Mesendoderm (in vitro differentiated cells): ENCODE data around the gene TWSG1.

ENCODE experiments used
- DNase-seq: peaks from one replicate; pipeline ENCODE4 v3.0.0; 2013
- H2AK5ac ChIP-seq: 2 replicates; pipeline ENCODE4 v1.6.1; 2013; ENCODE audit warnings: low read length, inconsistent platforms
- H2BK120ac ChIP-seq: 2 replicates; pipeline ENCODE4 v1.6.1; 2013; ENCODE audit warnings: low read depth, mild to moderate bottlenecking, low read length, moderate library complexity, mixed read lengths
- H2BK15ac ChIP-seq: replicated peaks from 2 replicates; pipeline ENCODE4 v1.6.1; 2013; ENCODE audit warnings: low read depth, mild to moderate bottlenecking, moderate library complexity
- H2BK5ac ChIP-seq: 2 replicates; pipeline ENCODE4 v1.6.1; 2013; ENCODE audit warnings: low read length, inconsistent platforms
- H3K18ac ChIP-seq: 2 replicates; pipeline ENCODE4 v1.6.1; 2013; ENCODE audit warnings: mild to moderate bottlenecking, low read length, mixed read lengths
- H3K23ac ChIP-seq: one replicate; pipeline ENCODE4 v1.6.1; 2013; ENCODE audit warnings: low read length
- H3K27ac ChIP-seq: 2 replicates; pipeline ENCODE4 v1.5.1; 2013; ENCODE audit warnings: low read depth, mild to moderate bottlenecking, inconsistent platforms, low read length, moderate library complexity
- H3K27me3 ChIP-seq: 2 replicates; pipeline ENCODE4 v1.6.1; 2013; ENCODE audit warnings: low read length, control low read depth, mild to moderate bottlenecking, inconsistent platforms; ENCODE audit not compliant: insufficient read depth, poor library complexity
- H3K36me3 ChIP-seq: 2 replicates; pipeline ENCODE4 v1.6.1; 2013; ENCODE audit warnings: low read length, inconsistent platforms; ENCODE audit not compliant: control insufficient read depth, insufficient read depth
- H3K4ac ChIP-seq: one replicate; pipeline ENCODE4 v1.6.1; 2013; ENCODE audit warnings: low read depth, mild to moderate bottlenecking, low read length, moderate library complexity
- H3K4me1 ChIP-seq: 2 replicates; pipeline ENCODE4 v1.6.1; 2013; ENCODE audit warnings: low read depth, low read length, inconsistent platforms; ENCODE audit not compliant: control insufficient read depth
- H3K4me2 ChIP-seq: 2 replicates; pipeline ENCODE4 v1.6.1; 2013; ENCODE audit warnings: low read length
- H3K4me3 ChIP-seq: 2 replicates; pipeline ENCODE4 v1.5.1; 2013; ENCODE audit warnings: mild to moderate bottlenecking, low read length
- H3K56ac ChIP-seq: one replicate; pipeline ENCODE4 v1.6.1; 2013; ENCODE audit warnings: low read length
- H3K79me1 ChIP-seq: 2 replicates; pipeline ENCODE4 v1.6.1; 2013; ENCODE audit warnings: low read length, inconsistent platforms
- H3K79me2 ChIP-seq: 2 replicates; pipeline ENCODE4 v1.6.1; 2013; ENCODE audit warnings: mild to moderate bottlenecking, low read length; ENCODE audit not compliant: control insufficient read depth, insufficient read depth
- H3K9ac ChIP-seq: 2 replicates; pipeline ENCODE4 v1.6.1; 2013; ENCODE audit warnings: low read length, inconsistent platforms
- H4K5ac ChIP-seq: one replicate; pipeline ENCODE4 v1.6.1; 2013; ENCODE audit warnings: low read length
- H4K8ac ChIP-seq: one replicate; pipeline ENCODE4 v1.6.1; 2013; ENCODE audit warnings: low read depth, mild to moderate bottlenecking, control low read depth, low read length, moderate library complexity
- WGBS: extraction: QIAGEN DNeasy Blood & Tissue Kit; methylation state at CpG from one replicate; pipeline ENCODE4 v1.1.7; 2013; ENCODE audit warnings: low lambda C conversion rate, missing lambda C conversion rate; ENCODE audit not compliant: insufficient coverage; ENCODE audit errors: extremely low coverage; 5-methylcytosine and 5-hydroxymethylcytosine counted together

Gene TWSG1

GRCh38 chr18:9417073-9417851 lies 82.7 kb downstream of the TWSG1 start:
- Histone ChIP-seq H3K4me3 (no peak overlapping the region), H2AK5ac (no peak overlapping the region), H3K36me3 (no peaks in the 10 kb centered on the region), H4K8ac (peak overlapping the region; percentile 93), H3K18ac (no peak overlapping the region), H4K5ac (no peak overlapping the region), H2BK15ac (no peak overlapping the region), H3K79me2 (no peaks in the 10 kb centered on the region), H3K4ac (no peak overlapping the region), H3K4me1 (no peaks in the 10 kb centered on the region), H2BK5ac (no peak overlapping the region), H2BK120ac (no peak overlapping the region), H3K27ac (no peak overlapping the region), H3K27me3 (no peaks in the 10 kb centered on the region), H3K9ac (no peak overlapping the region), H3K4me2 (no peak overlapping the region), H3K56ac (no peak overlapping the region), H3K79me1 (no peaks in the 10 kb centered on the region), H3K23ac (no peak overlapping the region)
- DNase-seq, result no peak
- WGBS, result no CpG with 5 or more reads among the region's 18 CpGs

- H3K4me2 ChIP-seq, result no peak overlapping the region
- no peaks in the 10 kb centered on the region for H3K79me2 ChIP-seq
- H3K9ac ChIP-seq, result no peak overlapping the region
- no peak overlapping the region for H2BK120ac ChIP-seq
- H2BK15ac ChIP-seq, result no peak overlapping the region
- H3K56ac ChIP-seq, result no peak overlapping the region
- no peak overlapping the region for H3K4ac ChIP-seq
- no peak overlapping the region for H3K27ac ChIP-seq
- no peak overlapping the region for H2BK5ac ChIP-seq
- no peak overlapping the region for H3K23ac ChIP-seq
- WGBS, result no CpG with 5 or more reads among the region's 6 CpGs
- no peak overlapping the region for H4K8ac ChIP-seq
- H3K4me3 ChIP-seq, result no peak overlapping the region
- H3K36me3 ChIP-seq, result no peaks in the 10 kb centered on the region
- no peak overlapping the region for H3K18ac ChIP-seq
- H4K5ac ChIP-seq, result no peak overlapping the region
- H3K79me1 ChIP-seq, result no peaks in the 10 kb centered on the region
- H3K4me1 ChIP-seq, result no peaks in the 10 kb centered on the region
- no peak overlapping the region for H2AK5ac ChIP-seq
- DNase-seq, result no peak
- H3K27me3 ChIP-seq, result no peaks in the 10 kb centered on the region
These were observed 83.6 kb downstream of the TWSG1 start for GRCh38 chr18:9418047-9418690.

GRCh38 chr18:9419956-9420631 lies 85.5 kb downstream of the TWSG1 start:
- no peaks in the 10 kb centered on the region for H3K27me3 ChIP-seq
- no peaks in the 10 kb centered on the region for H3K4me1 ChIP-seq
- no peak overlapping the region for H3K18ac ChIP-seq
- no peak for DNase-seq
- no peak overlapping the region for H3K23ac ChIP-seq
- no peak overlapping the region for H2AK5ac ChIP-seq
- no CpG with 5 or more reads among the region's 5 CpGs for WGBS
- H3K27ac ChIP-seq, result no peak overlapping the region
- H4K8ac ChIP-seq, result no peak overlapping the region
- no peaks in the 10 kb centered on the region for H3K79me1 ChIP-seq
- H2BK120ac ChIP-seq, result no peak overlapping the region
- H3K4me2 ChIP-seq, result no peak overlapping the region
- no peaks in the 10 kb centered on the region for H3K36me3 ChIP-seq
- H4K5ac ChIP-seq, result no peak overlapping the region
- H2BK15ac ChIP-seq, result no peak overlapping the region
- H3K4me3 ChIP-seq, result no peak overlapping the region
- no peak overlapping the region for H3K9ac ChIP-seq
- no peak overlapping the region for H3K56ac ChIP-seq
- H3K79me2 ChIP-seq, result no peaks in the 10 kb centered on the region
- H3K4ac ChIP-seq, result no peak overlapping the region
- H2BK5ac ChIP-seq, result no peak overlapping the region

GRCh38 chr18:9421096-9421900 lies 86.7 kb downstream of the TWSG1 start:
- no peak overlapping the region for H3K4me3 ChIP-seq

GRCh38 chr18:9421901-9422327 lies 87.3 kb downstream of the TWSG1 start:
- no peak overlapping the region for H3K4me3 ChIP-seq
- H3K36me3 ChIP-seq, result no peaks in the 10 kb centered on the region
- H3K27me3 ChIP-seq, result no peaks in the 10 kb centered on the region
- DNase-seq, result no peak
- no peak overlapping the region for H3K56ac ChIP-seq
- H3K9ac ChIP-seq, result no peak overlapping the region
- no peak overlapping the region for H4K8ac ChIP-seq
- H3K79me2 ChIP-seq, result no peaks in the 10 kb centered on the region
- no peak overlapping the region for H2BK15ac ChIP-seq
- H3K4me2 ChIP-seq, result no peak overlapping the region
- H3K79me1 ChIP-seq, result no peaks in the 10 kb centered on the region
- H3K23ac ChIP-seq, result no peak overlapping the region
- WGBS, result no CpG with 5 or more reads among the region's 7 CpGs
- no peak overlapping the region for H2AK5ac ChIP-seq
- H3K4ac ChIP-seq, result no peak overlapping the region
- H3K27ac ChIP-seq, result no peak overlapping the region
- H2BK120ac ChIP-seq, result no peak overlapping the region
- no peak overlapping the region for H3K18ac ChIP-seq
- no peak overlapping the region for H2BK5ac ChIP-seq
- no peaks in the 10 kb centered on the region for H3K4me1 ChIP-seq
- no peak overlapping the region for H4K5ac ChIP-seq

More at GRCh38 chr18:9421096-9421900, 86.7 kb downstream of the TWSG1 start:
- no peaks in the 10 kb centered on the region for H3K79me1 ChIP-seq
- no peak overlapping the region for H4K5ac ChIP-seq
- H3K27me3 ChIP-seq, result no peaks in the 10 kb centered on the region
- no peak overlapping the region for H3K23ac ChIP-seq
- H3K79me2 ChIP-seq, result no peaks in the 10 kb centered on the region
- H2BK120ac ChIP-seq, result no peak overlapping the region
- H3K27ac ChIP-seq, result no peak overlapping the region
- no peaks in the 10 kb centered on the region for H3K36me3 ChIP-seq
- no peak for DNase-seq
- H3K18ac ChIP-seq, result no peak overlapping the region
- no peak overlapping the region for H4K8ac ChIP-seq
- H3K4me2 ChIP-seq, result no peak overlapping the region
- no peak overlapping the region for H2AK5ac ChIP-seq
- H3K56ac ChIP-seq, result no peak overlapping the region
- H2BK5ac ChIP-seq, result no peak overlapping the region
- H3K4ac ChIP-seq, result no peak overlapping the region
- no peak overlapping the region for H2BK15ac ChIP-seq
- H3K4me1 ChIP-seq, result no peaks in the 10 kb centered on the region
- no peak overlapping the region for H3K9ac ChIP-seq
- WGBS, result no CpG with 5 or more reads among the region's 9 CpGs
